ENCODE measurements around the gene USP30.
"Not testable (repeated sequence)": the region's sequence is repeated elsewhere in the genome, so short reads cannot be mapped to it uniquely, and the experiment has no call there.

Gene USP30

GRCh38 chr12:109052414-109053323 lies at the start of gene USP30:
Gene USP30, plus strand, starts transcription at chr12:109052576. Its CDS starts 103 bp downstream, at chr12:109052679.
- DNase-seq = peak; percentile 92

GRCh38 chr12:109004017-109004416 lies 48.4 kb upstream of the USP30 start:
- no peak for DNase-seq

- peak; percentile 5 for DNase-seq
These were observed 42.6 kb upstream of the USP30 start for GRCh38 chr12:109009766-109010165.

- DNase-seq = no peak
These were observed 42.1 kb upstream of the USP30 start for GRCh38 chr12:109010259-109010658.

GRCh38 chr12:109014984-109015765 lies 37.2 kb upstream of the USP30 start:
- no peak for DNase-seq

GRCh38 chr12:109016016-109016415 lies 36.4 kb upstream of the USP30 start:
- DNase-seq = no peak

GRCh38 chr12:109016978-109017377 lies 35.4 kb upstream of the USP30 start:
- DNase-seq = no peak

- DNase-seq = no peak
These were observed 34.1 kb upstream of the USP30 start for GRCh38 chr12:109018296-109018695.

- DNase-seq = no peak
These were observed 32.1 kb upstream of the USP30 start for GRCh38 chr12:109020146-109020795.

GRCh38 chr12:109020796-109021380 lies 31.5 kb upstream of the USP30 start, which contains the start of gene SVOP:
Gene SVOP, minus strand, starts transcription at chr12:109021068. Its CDS starts 200 bp downstream, at chr12:109020868.
- DNase-seq = peak; percentile 66

GRCh38 chr12:109027767-109028166 lies 24.6 kb upstream of the USP30 start:
- DNase-seq = no peak

GRCh38 chr12:109028624-109029023 lies 23.8 kb upstream of the USP30 start:
- DNase-seq = not testable (repeated sequence)

GRCh38 chr12:109029411-109029810 lies 23.0 kb upstream of the USP30 start:
- no peak for DNase-seq

GRCh38 chr12:109033239-109034196 lies 18.9 kb upstream of the USP30 start:
- DNase-seq = no peak

- no peak for DNase-seq
These were observed 15.4 kb upstream of the USP30 start for GRCh38 chr12:109036975-109037374.

- no peak for DNase-seq
These were observed 8.1 kb upstream of the USP30 start for GRCh38 chr12:109044241-109044640.

GRCh38 chr12:109047081-109047805 lies 5.1 kb upstream of the USP30 start:
- no peak for DNase-seq

GRCh38 chr12:109048706-109049105 lies 3.7 kb upstream of the USP30 start:
- not testable (repeated sequence) for DNase-seq

- DNase-seq = not testable (repeated sequence)
These were observed 2.6 kb upstream of the USP30 start for GRCh38 chr12:109049794-109050193.

GRCh38 chr12:109052097-109052413 lies 321 bp upstream of the USP30 start:
- no peak for DNase-seq
